H1 (cell line): ENCODE measurements around the gene FMNL1. TPM values are rescaled to one million over a fixed set of nuclear protein-coding genes. Genes with fewer than 3 reads are reported as not detected.

Experiments
- CTCF ChIA-PET: fragments of 300-600 bp; sonication (Branson Sonifier 250); formaldehyde crosslinking; loops from one replicate; lab custom pipeline; 2021; ENCODE audit not compliant: partially characterized antibody; lab: Charles Lee
- POLR2A ChIA-PET: fragments of 300-600 bp; sonication (Branson Sonifier 250); formaldehyde crosslinking; loops from one replicate; lab custom pipeline; 2021; ENCODE audit warnings: inconsistent platforms; ENCODE audit not compliant: partially characterized antibody; lab: Charles Lee
- DNase-seq, 2 experiments: peaks; one replicate each; pipeline versions ENCODE4 v3.0.0 to v3.0.0-alpha.2; 2010 to 2022; ENCODE audit warnings: low spot score in 2 of 2, low read depth in 1 of 2, mixed read lengths in 1 of 2
- FAIRE-seq: peaks from 2 replicates; lab custom pipeline; 2011; peaks lifted over from hg19 to GRCh38; lab: Jason Lieb, UNC
- H2AFZ ChIP-seq: 2 replicates; pipeline ENCODE4 v1.8.1; 2012; ENCODE audit warnings: low read length, inconsistent platforms
- H2AK5ac ChIP-seq: 2 replicates; pipeline ENCODE4 v1.6.1; 2013; ENCODE audit warnings: low read depth, low read length
- H2BK120ac ChIP-seq: replicated peaks from 2 replicates; pipeline ENCODE3; 2013; ENCODE audit warnings: low read depth, low read length, inconsistent platforms
- H2BK12ac ChIP-seq: 2 replicates; pipeline ENCODE4 v1.6.1; 2013; ENCODE audit warnings: low read depth, low read length
- H2BK15ac ChIP-seq: 2 replicates; pipeline ENCODE4 v1.6.1; 2013; ENCODE audit warnings: low read length
- H2BK20ac ChIP-seq: 2 replicates; pipeline ENCODE4 v1.6.1; 2013; ENCODE audit warnings: low read length
- H2BK5ac ChIP-seq: 2 replicates; pipeline ENCODE4 v1.6.1; 2013; ENCODE audit warnings: low read depth, low read length
- H3K14ac ChIP-seq: 2 replicates; pipeline ENCODE4 v1.6.1; 2013; ENCODE audit warnings: inconsistent platforms; ENCODE audit not compliant: insufficient read length
- H3K18ac ChIP-seq: 2 replicates; pipeline ENCODE4 v1.6.1; 2013; ENCODE audit warnings: low read length; ENCODE audit errors: extremely low read depth
- H3K23ac ChIP-seq: 2 replicates; pipeline ENCODE4 v1.6.1; 2013; ENCODE audit warnings: inconsistent platforms; ENCODE audit not compliant: insufficient read length
- H3K23me2 ChIP-seq: 2 replicates; pipeline ENCODE4 v1.6.1; 2013; ENCODE audit warnings: low read depth, low read length
- H3K27ac ChIP-seq: 2 replicates; pipeline ENCODE4 v1.6.1; 2011; ENCODE audit warnings: low read depth, low read length, inconsistent platforms
- H3K27me3 ChIP-seq, 4 experiments: replicated peaks in 1 of 4; 1 replicate in 1 of 4; 2 replicates in 3 of 4; pipeline versions ENCODE4 v1.6.1 to v1.8.1; 2011 to 2013; ENCODE audit warnings: low read length in 3 of 4, mild to moderate bottlenecking in 3 of 4, inconsistent platforms in 2 of 4, mixed read lengths in 2 of 4, moderate library complexity in 1 of 4; ENCODE audit not compliant: control insufficient read depth in 3 of 4, insufficient read depth in 3 of 4; ENCODE audit errors: extremely low read depth in 1 of 4
- H3K36me3 ChIP-seq, 4 experiments: 2 replicates each; pipeline versions ENCODE4 v1.6.1 to v1.8.1; 2011 to 2013; ENCODE audit warnings: mild to moderate bottlenecking in 4 of 4, low read length in 3 of 4, moderate library complexity in 2 of 4, control low read depth in 1 of 4, inconsistent platforms in 1 of 4; ENCODE audit not compliant: insufficient read depth in 4 of 4, control insufficient read depth in 2 of 4
- H3K4ac ChIP-seq: replicated peaks from 2 replicates; pipeline ENCODE3; 2013; ENCODE audit warnings: low read length, low read depth, mixed read lengths, inconsistent platforms; ENCODE audit not compliant: insufficient read length
- H3K4me1 ChIP-seq, 4 experiments: replicated peaks in 1 of 4; 1 replicate in 1 of 4; 2 replicates in 3 of 4; pipeline versions ENCODE4 v1.6.1 to v1.8.1; 2011 to 2013; ENCODE audit warnings: low read length in 3 of 4, inconsistent platforms in 2 of 4, mixed read lengths in 1 of 4; ENCODE audit not compliant: insufficient read depth in 4 of 4, control insufficient read depth in 3 of 4
- H3K4me2 ChIP-seq, 2 experiments: 2 replicates each; pipeline versions ENCODE4 v1.6.1 to v1.8.1; 2011 to 2013; ENCODE audit warnings: low read depth in 2 of 2, low read length in 2 of 2, control low read depth in 1 of 2, inconsistent platforms in 1 of 2, mild to moderate bottlenecking in 1 of 2; ENCODE audit not compliant: insufficient read depth in 1 of 2
- H3K4me3 ChIP-seq, 4 experiments: fragments of 200-600, 300-600 bp in 1 of 4; sonication (generic), shearing (Covaris generic), sonication (Bioruptor Twin) in 1 of 4; 2 replicates each; pipeline versions ENCODE4 v1.5.1 to v1.8.1; 2011 to 2016; ENCODE audit warnings: low read length in 4 of 4, low read depth in 3 of 4, control low read depth in 2 of 4, inconsistent platforms in 2 of 4, mild to moderate bottlenecking in 2 of 4, mixed read lengths in 1 of 4, moderate library complexity in 1 of 4; ENCODE audit not compliant: insufficient read depth in 2 of 4; ENCODE audit errors: extremely low read depth in 1 of 4
- H3K56ac ChIP-seq: replicated peaks from 2 replicates; pipeline ENCODE3; 2013; ENCODE audit warnings: low read depth, mild to moderate bottlenecking, mixed read lengths, low read length, inconsistent platforms; ENCODE audit not compliant: insufficient read length
- H3K79me1 ChIP-seq: 2 replicates; pipeline ENCODE4 v1.6.1; 2013; ENCODE audit warnings: low read depth, low read length, control low read depth
- H3K79me2 ChIP-seq, 2 experiments: 2 replicates each; pipeline versions ENCODE4 v1.6.1 to v1.8.1; 2012 to 2013; ENCODE audit warnings: low read length in 2 of 2, mild to moderate bottlenecking in 2 of 2, inconsistent platforms in 1 of 2; ENCODE audit not compliant: insufficient read depth in 2 of 2, control insufficient read depth in 1 of 2
- H3K9ac ChIP-seq, 4 experiments: replicated peaks in 1 of 4; 1 replicate in 1 of 4; 2 replicates in 3 of 4; pipeline versions ENCODE4 v1.6.1 to v1.8.1; 2011 to 2013; ENCODE audit warnings: low read depth in 3 of 4, low read length in 3 of 4, control low read depth in 2 of 4, mild to moderate bottlenecking in 2 of 4, moderate library complexity in 2 of 4, inconsistent platforms in 1 of 4; ENCODE audit errors: extremely low read depth in 1 of 4
- H3K9me3 ChIP-seq, 2 experiments: 2 replicates each; pipeline versions ENCODE4 v1.6.1 to v1.8.1; 2012 to 2013; ENCODE audit warnings: mild to moderate bottlenecking in 2 of 2, moderate library complexity in 2 of 2, control low read depth in 1 of 2, inconsistent platforms in 1 of 2, low read depth in 1 of 2, low read length in 1 of 2, mixed read lengths in 1 of 2; ENCODE audit not compliant: insufficient read depth in 2 of 2
- H4K20me1 ChIP-seq, 2 experiments: replicated peaks in 1 of 2; 2 replicates each; pipeline versions ENCODE3 to v1.8.1; 2011 to 2013; ENCODE audit warnings: inconsistent platforms in 2 of 2, low read length in 2 of 2, mild to moderate bottlenecking in 1 of 2; ENCODE audit not compliant: insufficient read depth in 2 of 2, control insufficient read depth in 1 of 2
- H4K5ac ChIP-seq: 2 replicates; pipeline ENCODE4 v1.6.1; 2013; ENCODE audit warnings: low read length, low read depth, mixed read lengths, inconsistent platforms; ENCODE audit not compliant: insufficient read length
- H4K8ac ChIP-seq: 2 replicates; pipeline ENCODE4 v1.8.0; 2013; ENCODE audit warnings: mild to moderate bottlenecking, moderate library complexity, low read length, inconsistent platforms; ENCODE audit not compliant: insufficient read depth; ENCODE audit errors: extremely low read depth
- H4K91ac ChIP-seq: replicated peaks from 2 replicates; pipeline ENCODE3; 2013; ENCODE audit warnings: low read length, mixed read lengths, inconsistent platforms; ENCODE audit not compliant: insufficient read length
- BRCA1 ChIP-seq: IDR thresholded peaks from 2 replicates; pipeline ENCODE4 v1.6.1; 2012; ENCODE audit warnings: low read depth, low read length, improper control_type of control experiment
- CBX8 ChIP-seq: fragments of 300-800, 300-1000 bp; sonication (generic); IDR thresholded peaks from 2 replicates; pipeline ENCODE4 v1.7.1; 2016; ENCODE audit warnings: low read depth, low read length, borderline replicate concordance
- CEBPB ChIP-seq: IDR thresholded peaks from 2 replicates; pipeline ENCODE4 v1.6.1; 2012; ENCODE audit warnings: low read depth, low read length
- GTF2F1 ChIP-seq: IDR thresholded peaks from 2 replicates; pipeline ENCODE4 v1.6.1; 2012; ENCODE audit warnings: low read depth, low read length, improper control_type of control experiment, borderline replicate concordance
- KDM4A ChIP-seq: IDR thresholded peaks from one replicate; pipeline ENCODE4 v1.7.1; 2012; ENCODE audit warnings: low read depth, mild to moderate bottlenecking, moderate library complexity, low read length, inconsistent platforms; ENCODE audit not compliant: severe bottlenecking
- WGBS, 2 experiments: shearing (Covaris generic) in 1 of 2; methylation state at CpG; one replicate each; pipeline versions ENCODE4 v1.1.6 to v1.1.7; 2013 to 2015; ENCODE audit warnings: low lambda C conversion rate in 2 of 2, mixed read lengths in 2 of 2, inconsistent platforms in 1 of 2, low coverage in 1 of 2, missing lambda C conversion rate in 1 of 2; ENCODE audit not compliant: insufficient replicate concordance in 2 of 2, insufficient coverage in 1 of 2, insufficient read length in 1 of 2; ENCODE audit errors: extremely low coverage in 1 of 2, missing lambda C conversion rate in 1 of 2; 5-methylcytosine and 5-hydroxymethylcytosine counted together
- polyA plus RNA-seq, 7 experiments: library from polyadenylated mRNA; depleted of rRNA in 3 of 7; stranded (reverse) in 5 of 7; unstranded in 2 of 7; fragments of >200 nt in 5 of 7; fragments of 200-250 nt in 2 of 7; gene quantifications; 1 replicate in 5 of 7; 2 replicates in 1 of 7; 4 replicates in 1 of 7; pipeline versions ENCODE4 v1.2.1 to v1.2.3, GENCODE V29; 2011 to 2013; ENCODE audit warnings: missing spikeins in 2 of 7, mixed read lengths in 2 of 7
- total RNA-seq: library from RNA; stranded (reverse); fragmentation: NEBNext Ultra II Directional; extraction: Animal tissue kit (Norgen Biotek cat#: 25700); gene quantifications from 2 replicates; pipeline ENCODE4 v1.2.1, GENCODE V29; 2021
- TF ChIP-seq, protein P1 (sequence below): IDR thresholded peaks from 2 replicates; pipeline ENCODE4 v1.6.1; 2012; ENCODE audit warnings: inconsistent platforms
- TF ChIP-seq, protein P2 (sequence below): IDR thresholded peaks from 2 replicates; pipeline ENCODE4 v1.6.1; 2011; ENCODE audit warnings: low read length, improper control_type of control experiment
- TF ChIP-seq, protein P3 (sequence below): IDR thresholded peaks from 2 replicates; pipeline ENCODE4 v1.6.1; 2011; ENCODE audit warnings: low read depth, mild to moderate bottlenecking, low read length; ENCODE audit not compliant: insufficient read depth

The FMNL1 gene
- total and polyA plus RNA-seq, 2 of the 8 experiments (the other 6 are each of a cell fraction or from before 2014, with no cell fraction given): 2.5 to 8.6 TPM

DNA sequence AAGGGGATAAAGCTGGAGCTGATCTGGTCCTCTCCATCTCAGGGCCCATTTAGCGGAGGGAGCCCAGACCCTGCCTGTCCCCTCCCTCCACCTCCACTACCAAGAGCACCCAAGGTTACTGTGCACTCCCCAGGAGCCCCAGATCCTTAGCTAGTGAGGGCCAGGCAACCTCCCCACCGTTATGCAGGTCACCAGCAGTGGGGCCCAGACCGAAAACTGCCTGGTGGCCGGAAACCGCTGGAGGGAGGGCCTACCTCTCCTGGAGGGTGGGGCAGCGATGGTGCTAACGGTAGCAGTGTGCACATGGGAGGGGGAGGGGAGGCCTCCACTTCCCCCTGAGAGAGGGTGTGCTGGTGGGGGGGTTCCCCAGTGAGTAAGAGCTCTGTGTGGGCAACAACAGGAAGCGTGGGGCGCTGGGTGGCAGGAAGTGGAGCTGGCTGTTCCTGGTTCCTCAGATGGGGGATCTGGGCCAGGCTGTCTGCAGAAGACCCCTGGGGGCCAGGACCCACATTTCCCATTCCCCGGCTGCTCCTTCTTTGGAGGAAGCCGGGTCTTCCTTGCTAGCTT is 4.4 kb downstream of the FMNL1 start:
- Histone ChIP-seq H3K23me2 (peaks cover 7% of the 10 kb centered on the region; the same call in 1 of the 2 replicates), H3K36me3 (no peaks in the 10 kb centered on the region), H3K79me1 (no peaks in the 10 kb centered on the region), H2AFZ (no peak overlapping the region), H4K20me1 (no peaks in the 10 kb centered on the region), H3K4me1 (peaks cover 5 to 34% (median 23%) of the 10 kb centered on the region in 4 experiments), H2BK120ac (no peak overlapping the region), H3K56ac (no peak overlapping the region), H2BK15ac (no peak overlapping the region), H3K4me3 (no peak overlapping the region), H3K79me2 (no peaks in the 10 kb centered on the region), H3K9me3 (no peaks in the 10 kb centered on the region), H3K27me3 (peaks cover 5 to 26% (median 19%) of the 10 kb centered on the region in 4 experiments; a peak in 6 of 7 replicates), H2BK12ac (no peak overlapping the region), H2BK5ac (no peak overlapping the region; the same call in 1 of the 2 replicates), H3K14ac (no peak overlapping the region), H4K8ac (peak overlapping the region; percentile 71; the same call in 1 of the 2 replicates), H3K9ac (no peak overlapping the region), H3K18ac (no peak overlapping the region; the same call in 1 of the 2 replicates), H4K91ac (no peak overlapping the region), H3K27ac (no peak overlapping the region), H2AK5ac (no peak overlapping the region), H2BK20ac (no peak overlapping the region), H3K4ac (no peak overlapping the region), H3K4me2 (no peak overlapping the region), H4K5ac (no peak overlapping the region), H3K23ac (no peak overlapping the region)
- no peak for FAIRE-seq
- POLR2A ChIA-PET: interaction anchor here (0.6 to 2.0 kb wide), 5 partner anchors 10 to 145 kb away, joined by 3 to 17 read pairs (median 6); partner anchors contain the start of genes HEXIM1 and HEXIM2
- 78% methylated on average over 11 of the region's 11 CpGs; no CpG with 5 or more reads in 1 of the 2 experiments for WGBS, 2 experiments
- DNase-seq: no peak
- CTCF ChIA-PET: interaction anchor here (0.7 to 22.1 kb wide), 14 partner anchors 7 to 381 kb away, joined by 3 to 362 read pairs (median 4); partner anchors contain the start of gene ACBD4
- TF ChIP-seq, protein P1, sequence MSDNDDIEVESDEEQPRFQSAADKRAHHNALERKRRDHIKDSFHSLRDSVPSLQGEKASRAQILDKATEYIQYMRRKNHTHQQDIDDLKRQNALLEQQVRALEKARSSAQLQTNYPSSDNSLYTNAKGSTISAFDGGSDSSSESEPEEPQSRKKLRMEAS: no peak
- no peak for TF ChIP-seq KDM4A
- no peak for TF ChIP-seq BRCA1
- TF ChIP-seq CEBPB: no peak
- TF ChIP-seq CBX8: no peak
- TF ChIP-seq, protein P2, sequence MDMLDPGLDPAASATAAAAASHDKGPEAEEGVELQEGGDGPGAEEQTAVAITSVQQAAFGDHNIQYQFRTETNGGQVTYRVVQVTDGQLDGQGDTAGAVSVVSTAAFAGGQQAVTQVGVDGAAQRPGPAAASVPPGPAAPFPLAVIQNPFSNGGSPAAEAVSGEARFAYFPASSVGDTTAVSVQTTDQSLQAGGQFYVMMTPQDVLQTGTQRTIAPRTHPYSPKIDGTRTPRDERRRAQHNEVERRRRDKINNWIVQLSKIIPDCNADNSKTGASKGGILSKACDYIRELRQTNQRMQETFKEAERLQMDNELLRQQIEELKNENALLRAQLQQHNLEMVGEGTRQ: no peak
- TF ChIP-seq, protein P3, sequence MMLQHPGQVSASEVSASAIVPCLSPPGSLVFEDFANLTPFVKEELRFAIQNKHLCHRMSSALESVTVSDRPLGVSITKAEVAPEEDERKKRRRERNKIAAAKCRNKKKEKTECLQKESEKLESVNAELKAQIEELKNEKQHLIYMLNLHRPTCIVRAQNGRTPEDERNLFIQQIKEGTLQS: no peak
- no peak for TF ChIP-seq GTF2F1
